Lower leg skin (tissue), 3 donors: ENCODE measurements around the gene MRPS9.

Experiments
- POLR2A ChIP-seq, 2 donors: fragments of 450-650 bp; IDR thresholded peaks; one replicate each; pipeline ENCODE4 v1.6.1; 2016 to 2017; ENCODE audit warnings: antibody characterized with exemption in 2 of 2, mild to moderate bottlenecking in 1 of 2, moderate library complexity in 1 of 2
- TF ChIP-seq, protein P1 (sequence below), 3 donors: fragments of 450-650 bp; IDR thresholded peaks; one replicate each; pipeline ENCODE4 v1.5.1; 2016; ENCODE audit warnings: antibody characterized with exemption in 3 of 3, mild to moderate bottlenecking in 3 of 3, moderate library complexity in 2 of 3

DNA sequence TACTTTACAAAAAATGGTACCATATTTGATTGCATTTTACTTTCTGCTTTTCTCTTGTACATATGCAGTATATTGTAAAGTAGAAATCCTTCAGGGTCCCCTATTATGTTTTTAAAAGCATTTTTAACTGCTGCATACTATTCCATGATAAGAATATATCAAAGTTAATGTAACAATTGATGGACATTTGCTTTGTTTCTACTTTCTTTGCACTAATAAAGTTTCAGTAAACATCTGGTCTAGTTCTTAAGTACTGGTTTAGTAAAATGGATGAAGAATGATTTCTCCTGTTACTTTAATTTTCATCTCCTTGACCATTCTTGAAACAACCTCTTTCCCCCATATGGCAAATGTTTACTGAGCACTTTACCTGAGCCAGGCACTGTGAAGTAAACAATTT is 1.7 kb downstream of the MRPS9 start:
- TF ChIP-seq, protein P1, sequence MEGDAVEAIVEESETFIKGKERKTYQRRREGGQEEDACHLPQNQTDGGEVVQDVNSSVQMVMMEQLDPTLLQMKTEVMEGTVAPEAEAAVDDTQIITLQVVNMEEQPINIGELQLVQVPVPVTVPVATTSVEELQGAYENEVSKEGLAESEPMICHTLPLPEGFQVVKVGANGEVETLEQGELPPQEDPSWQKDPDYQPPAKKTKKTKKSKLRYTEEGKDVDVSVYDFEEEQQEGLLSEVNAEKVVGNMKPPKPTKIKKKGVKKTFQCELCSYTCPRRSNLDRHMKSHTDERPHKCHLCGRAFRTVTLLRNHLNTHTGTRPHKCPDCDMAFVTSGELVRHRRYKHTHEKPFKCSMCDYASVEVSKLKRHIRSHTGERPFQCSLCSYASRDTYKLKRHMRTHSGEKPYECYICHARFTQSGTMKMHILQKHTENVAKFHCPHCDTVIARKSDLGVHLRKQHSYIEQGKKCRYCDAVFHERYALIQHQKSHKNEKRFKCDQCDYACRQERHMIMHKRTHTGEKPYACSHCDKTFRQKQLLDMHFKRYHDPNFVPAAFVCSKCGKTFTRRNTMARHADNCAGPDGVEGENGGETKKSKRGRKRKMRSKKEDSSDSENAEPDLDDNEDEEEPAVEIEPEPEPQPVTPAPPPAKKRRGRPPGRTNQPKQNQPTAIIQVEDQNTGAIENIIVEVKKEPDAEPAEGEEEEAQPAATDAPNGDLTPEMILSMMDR (IDR thresholded peaks at IDR 0.05) = no peak
- TF ChIP-seq POLR2A (IDR thresholded peaks at IDR 0.05) = no peak
